ENCODE measurements around the gene HRAS.

- TF ChIP-seq EP300 (IDR thresholded peaks at IDR 0.05; ENCODE audit: borderline replicate concordance in 1 of 2, low read depth in 2 of 2, low read length in 2 of 2) (no peak), RXRA (IDR thresholded peaks at IDR 0.05; ENCODE audit: insufficient read depth, low read depth, low read length) (no peak), SRF (IDR thresholded peaks at IDR 0.05; ENCODE audit: low read depth, low read length) (no peak), EZH2 (IDR thresholded peaks at IDR 0.05; ENCODE audit: low read depth, low read length, severe bottlenecking) (no peak), SP1 (IDR thresholded peaks at IDR 0.05; ENCODE audit: low read depth, low read length) (no peak), ZNF274 (IDR thresholded peaks at IDR 0.05; ENCODE audit: borderline replicate concordance, extremely low read depth, low read length) (no peak), E2F6 (IDR thresholded peaks at IDR 0.05) (no peak), GTF2F1 (IDR thresholded peaks at IDR 0.05; ENCODE audit: borderline replicate concordance, low read depth, low read length) (no peak), TCF12 (IDR thresholded peaks at IDR 0.05; ENCODE audit: low read depth, low read length) (no peak), TAF1 (IDR thresholded peaks at IDR 0.05; ENCODE audit: low read depth, low read length) (no peak), POLR2A (IDR thresholded peaks at IDR 0.05; ENCODE audit: control extremely low read depth in 1 of 2, low read depth in 2 of 2, low read length in 2 of 2) (no peak), SIRT6 (IDR thresholded peaks at IDR 0.05; ENCODE audit: low read length) (no peak)
- TF ChIP-seq, protein P1, sequence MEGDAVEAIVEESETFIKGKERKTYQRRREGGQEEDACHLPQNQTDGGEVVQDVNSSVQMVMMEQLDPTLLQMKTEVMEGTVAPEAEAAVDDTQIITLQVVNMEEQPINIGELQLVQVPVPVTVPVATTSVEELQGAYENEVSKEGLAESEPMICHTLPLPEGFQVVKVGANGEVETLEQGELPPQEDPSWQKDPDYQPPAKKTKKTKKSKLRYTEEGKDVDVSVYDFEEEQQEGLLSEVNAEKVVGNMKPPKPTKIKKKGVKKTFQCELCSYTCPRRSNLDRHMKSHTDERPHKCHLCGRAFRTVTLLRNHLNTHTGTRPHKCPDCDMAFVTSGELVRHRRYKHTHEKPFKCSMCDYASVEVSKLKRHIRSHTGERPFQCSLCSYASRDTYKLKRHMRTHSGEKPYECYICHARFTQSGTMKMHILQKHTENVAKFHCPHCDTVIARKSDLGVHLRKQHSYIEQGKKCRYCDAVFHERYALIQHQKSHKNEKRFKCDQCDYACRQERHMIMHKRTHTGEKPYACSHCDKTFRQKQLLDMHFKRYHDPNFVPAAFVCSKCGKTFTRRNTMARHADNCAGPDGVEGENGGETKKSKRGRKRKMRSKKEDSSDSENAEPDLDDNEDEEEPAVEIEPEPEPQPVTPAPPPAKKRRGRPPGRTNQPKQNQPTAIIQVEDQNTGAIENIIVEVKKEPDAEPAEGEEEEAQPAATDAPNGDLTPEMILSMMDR (IDR thresholded peaks at IDR 0.05; ENCODE audit: control extremely low read depth in 1 of 3, insufficient read depth in 1 of 3, low read depth in 1 of 3, low read length in 3 of 3), result no peak
Observed at GRCh38 chr11:584287-584686, 48.9 kb upstream of the HRAS start.

Measured in H1 (cell line).